Measurements from ENCODE around the gene REEP3. TPM values are rescaled to one million over a fixed set of nuclear protein-coding genes. Genes with fewer than 3 reads are reported as not detected.

The REEP3 gene
- total and polyA plus RNA-seq, 2 experiments from 2014 or later: 44.2 to 49.2 TPM

GRCh38 chr10:63506554-63506953, 14.6 kb upstream of the REEP3 start:
- Histone ChIP-seq H3K4me1 (ENCODE audit: low read depth) (peaks cover 17% of the 10 kb centered on the region), H3K27ac (no peak overlapping the region), H3K36me3 (no peaks in the 10 kb centered on the region), H3K27me3 (no peaks in the 10 kb centered on the region), H3K4me3 (no peak overlapping the region), H3K9me3 (ENCODE audit: low read depth) (no peaks in the 10 kb centered on the region)
- no peak for TF ChIP-seq CTCF (IDR thresholded peaks at IDR 0.05; ENCODE audit: low read depth, low read length)
- DNase-seq (ENCODE audit: low read depth in 1 of 2, low spot score in 1 of 2): no peak

GRCh38 chr10:63515002-63515763, 6.0 kb upstream of the REEP3 start:
- H3K36me3 ChIP-seq: no peaks in the 10 kb centered on the region
- H3K9me3 ChIP-seq (ENCODE audit: low read depth): no peaks in the 10 kb centered on the region
- H3K4me3 ChIP-seq: no peak overlapping the region
- H3K4me1 ChIP-seq (ENCODE audit: low read depth): peaks cover 28% of the 10 kb centered on the region
- H3K27me3 ChIP-seq: no peaks in the 10 kb centered on the region
- DNase-seq (ENCODE audit: low read depth in 1 of 2, low spot score in 1 of 2): peak; percentile 12 to 76
- no peak for TF ChIP-seq CTCF (IDR thresholded peaks at IDR 0.05; ENCODE audit: low read depth, low read length)
- H3K27ac ChIP-seq: peak overlapping the region; percentile 80

- DNase-seq (ENCODE audit: low read depth in 1 of 2, low spot score in 1 of 2): no peak
- peaks cover 33% of the 10 kb centered on the region for H3K4me1 ChIP-seq (ENCODE audit: low read depth)
- H3K9me3 ChIP-seq (ENCODE audit: low read depth): no peaks in the 10 kb centered on the region
- H3K27me3 ChIP-seq: no peaks in the 10 kb centered on the region
- no peak for TF ChIP-seq CTCF (IDR thresholded peaks at IDR 0.05; ENCODE audit: low read depth, low read length)
- H3K27ac ChIP-seq: no peak overlapping the region
- H3K36me3 ChIP-seq: no peaks in the 10 kb centered on the region
- H3K4me3 ChIP-seq: no peak overlapping the region
These were observed 5.0 kb upstream of the REEP3 start for GRCh38 chr10:63516207-63516606.

- Histone ChIP-seq H3K4me1 (ENCODE audit: low read depth) (peaks cover 47% of the 10 kb centered on the region), H3K27ac (peak overlapping the region; percentile 21), H3K9me3 (ENCODE audit: low read depth) (no peaks in the 10 kb centered on the region), H3K27me3 (no peaks in the 10 kb centered on the region), H3K36me3 (no peaks in the 10 kb centered on the region), H3K4me3 (no peak overlapping the region)
- no peak for TF ChIP-seq CTCF (IDR thresholded peaks at IDR 0.05; ENCODE audit: low read depth, low read length)
- DNase-seq (ENCODE audit: low read depth in 1 of 2, low spot score in 1 of 2): no peak
These were observed 2.4 kb upstream of the REEP3 start for GRCh38 chr10:63518690-63519288.

GRCh38 chr10:63521416-63522276, 445 bp downstream of the REEP3 start:
- Histone ChIP-seq H3K9me3 (ENCODE audit: low read depth) (no peaks in the 10 kb centered on the region), H3K27ac (peak overlapping the region; percentile 100), H3K4me3 (peak overlapping the region; percentile 93), H3K27me3 (no peaks in the 10 kb centered on the region), H3K4me1 (ENCODE audit: low read depth) (peaks cover 37% of the 10 kb centered on the region), H3K36me3 (no peaks in the 10 kb centered on the region)
- peak; percentile 86 to 88 for DNase-seq (ENCODE audit: low read depth in 1 of 2, low spot score in 1 of 2)
- no peak for TF ChIP-seq CTCF (IDR thresholded peaks at IDR 0.05; ENCODE audit: low read depth, low read length)
